ENCODE results near the gene ADORA2A.

Gene ADORA2A

GRCh38 chr22:24417200-24417599, 10.2 kb upstream of the ADORA2A start:
- Histone ChIP-seq H3K27me3 (replicated peaks; ENCODE audit: insufficient read depth, low read length) (no peaks in the 10 kb centered on the region), H3F3A (ENCODE audit: insufficient read depth, low read length) (no peaks in the 10 kb centered on the region), H3K4me2 (ENCODE audit: low read depth, low read length) (no peak overlapping the region), H3K4me1 (ENCODE audit: low read length) (no peaks in the 10 kb centered on the region), H3K9me2 (replicated peaks; ENCODE audit: insufficient read depth, low read length) (no peaks in the 10 kb centered on the region), H3K36me3 (replicated peaks; ENCODE audit: insufficient read depth, low read length) (no peaks in the 10 kb centered on the region), H3K4me3 (ENCODE audit: low read length) (no peak overlapping the region), H4K20me1 (ENCODE audit: insufficient read depth, low read length) (no peaks in the 10 kb centered on the region), H2AFZ (ENCODE audit: low read length) (no peak overlapping the region), H3K27ac (ENCODE audit: low read length) (no peak overlapping the region), H3K9me3 (replicated peaks; ENCODE audit: insufficient read depth, low read length) (no peaks in the 10 kb centered on the region), H3K79me2 (ENCODE audit: low read length) (no peaks in the 10 kb centered on the region), H3K9ac (ENCODE audit: low read length) (no peak overlapping the region)
- no peak for TF ChIP-seq EZH2 (optimal IDR thresholded peaks at IDR 0.05; ENCODE audit: low read depth, low read length)
- no peak for TF ChIP-seq EZH2phosphoT487 (IDR thresholded peaks at IDR 0.05; ENCODE audit: low read length)
- TF ChIP-seq CTCF (IDR thresholded peaks at IDR 0.05; ENCODE audit: low read length) = no peak
- DNase-seq = no peak

GRCh38 chr22:24417901-24418641, 9.3 kb upstream of the ADORA2A start:
- Histone ChIP-seq H3K4me1 (ENCODE audit: low read length) (no peaks in the 10 kb centered on the region), H3K27ac (ENCODE audit: low read length) (no peak overlapping the region), H3K9me2 (replicated peaks; ENCODE audit: insufficient read depth, low read length) (no peaks in the 10 kb centered on the region), H3K27me3 (replicated peaks; ENCODE audit: insufficient read depth, low read length) (no peaks in the 10 kb centered on the region), H3K9me3 (replicated peaks; ENCODE audit: insufficient read depth, low read length) (no peaks in the 10 kb centered on the region), H3K36me3 (replicated peaks; ENCODE audit: insufficient read depth, low read length) (no peaks in the 10 kb centered on the region), H3K9ac (ENCODE audit: low read length) (no peak overlapping the region), H3K4me2 (ENCODE audit: low read depth, low read length) (no peak overlapping the region), H2AFZ (ENCODE audit: low read length) (no peak overlapping the region), H3K4me3 (ENCODE audit: low read length) (no peak overlapping the region), H4K20me1 (ENCODE audit: insufficient read depth, low read length) (no peaks in the 10 kb centered on the region), H3K79me2 (ENCODE audit: low read length) (no peaks in the 10 kb centered on the region), H3F3A (ENCODE audit: insufficient read depth, low read length) (no peaks in the 10 kb centered on the region)
- TF ChIP-seq CTCF (IDR thresholded peaks at IDR 0.05; ENCODE audit: low read length) = no peak
- TF ChIP-seq EZH2 (optimal IDR thresholded peaks at IDR 0.05; ENCODE audit: low read depth, low read length) = no peak
- TF ChIP-seq EZH2phosphoT487 (IDR thresholded peaks at IDR 0.05; ENCODE audit: low read length) = no peak
- no peak for DNase-seq

- no peak overlapping the region for H3K27ac ChIP-seq (ENCODE audit: low read length)
- no peaks in the 10 kb centered on the region for H3K4me1 ChIP-seq (ENCODE audit: low read length)
- H4K20me1 ChIP-seq (ENCODE audit: insufficient read depth, low read length) = no peaks in the 10 kb centered on the region
- no peak overlapping the region for H3K9ac ChIP-seq (ENCODE audit: low read length)
- H3K36me3 ChIP-seq (replicated peaks; ENCODE audit: insufficient read depth, low read length) = no peaks in the 10 kb centered on the region
- no peak overlapping the region for H3K4me3 ChIP-seq (ENCODE audit: low read length)
- no peaks in the 10 kb centered on the region for H3K9me2 ChIP-seq (replicated peaks; ENCODE audit: insufficient read depth, low read length)
- no peak overlapping the region for H3K4me2 ChIP-seq (ENCODE audit: low read depth, low read length)
- H3K79me2 ChIP-seq (ENCODE audit: low read length) = no peaks in the 10 kb centered on the region
- H3K27me3 ChIP-seq (replicated peaks; ENCODE audit: insufficient read depth, low read length) = no peaks in the 10 kb centered on the region
- H2AFZ ChIP-seq (ENCODE audit: low read length) = no peak overlapping the region
- DNase-seq = no peak
- TF ChIP-seq EZH2 (optimal IDR thresholded peaks at IDR 0.05; ENCODE audit: low read depth, low read length) = no peak
- TF ChIP-seq EZH2phosphoT487 (IDR thresholded peaks at IDR 0.05; ENCODE audit: low read length) = no peak
- TF ChIP-seq CTCF (IDR thresholded peaks at IDR 0.05; ENCODE audit: low read length) = no peak
- H3K9me3 ChIP-seq (replicated peaks; ENCODE audit: insufficient read depth, low read length) = no peaks in the 10 kb centered on the region
- no peaks in the 10 kb centered on the region for H3F3A ChIP-seq (ENCODE audit: insufficient read depth, low read length)
Observed at GRCh38 chr22:24418786-24419474, 8.5 kb upstream of the ADORA2A start.

Data from MM.1S (cell line).